Femur (tissue), 1 donor: ENCODE data around the gene SUSD3.
"Not testable (repeated sequence)": the region's sequence is repeated elsewhere in the genome, so short reads cannot be mapped to it uniquely, and the experiment has no call there.

ENCODE experiments used
- DNase-seq: peaks from one replicate; pipeline ENCODE4 v3.0.0-alpha.2; 2017

The SUSD3 gene

GRCh38 chr9:93112864-93113389 is 54.4 kb downstream of the SUSD3 start:
- DNase-seq = peak; percentile 18

GRCh38 chr9:93114169-93114983 is 55.9 kb downstream of the SUSD3 start:
- DNase-seq = peak; percentile 23

- DNase-seq = no peak
These were observed 56.5 kb downstream of the SUSD3 start for GRCh38 chr9:93114984-93115335.

GRCh38 chr9:93115486-93116071 is 57.1 kb downstream of the SUSD3 start:
- no peak for DNase-seq

- peak; percentile 69 for DNase-seq
These were observed 57.8 kb downstream of the SUSD3 start for GRCh38 chr9:93116072-93116961.

GRCh38 chr9:93117521-93117920 is 59.0 kb downstream of the SUSD3 start:
- not testable (repeated sequence) for DNase-seq

- no peak for DNase-seq
These were observed 59.7 kb downstream of the SUSD3 start for GRCh38 chr9:93117924-93118862.

GRCh38 chr9:93118863-93119702 is 60.6 kb downstream of the SUSD3 start:
- DNase-seq = peak; percentile 18

- DNase-seq = no peak
These were observed 61.1 kb downstream of the SUSD3 start for GRCh38 chr9:93119703-93119952.

- DNase-seq = peak; percentile 89
These were observed 61.7 kb downstream of the SUSD3 start for GRCh38 chr9:93119953-93120845.

GRCh38 chr9:93120846-93121315 is 62.4 kb downstream of the SUSD3 start:
- DNase-seq = peak; percentile 20

GRCh38 chr9:93121316-93122241 is 63.1 kb downstream of the SUSD3 start:
- DNase-seq = peak; percentile 18

- peak; percentile 26 for DNase-seq
These were observed 64.3 kb downstream of the SUSD3 start for GRCh38 chr9:93122721-93123221.

GRCh38 chr9:93123561-93124283 is 65.2 kb downstream of the SUSD3 start:
- DNase-seq = peak; percentile 16

- peak; percentile 22 for DNase-seq
These were observed 66.3 kb downstream of the SUSD3 start for GRCh38 chr9:93124793-93125192.

GRCh38 chr9:93125331-93125894 is 66.9 kb downstream of the SUSD3 start:
- DNase-seq = no peak

GRCh38 chr9:93126151-93126781 is 67.8 kb downstream of the SUSD3 start:
- DNase-seq = peak; percentile 21
